CD4-positive, alpha-beta T cell treated with Interleukin-6 for 4 hours (primary cell): ENCODE measurements around the gene FNIP2.
"Not testable (repeated sequence)": the region's sequence is repeated elsewhere in the genome, so short reads cannot be mapped to it uniquely, and the experiment has no call there.

Experiments
- DNase-seq: peaks from one replicate; pipeline ENCODE4 v3.0.0-alpha.2; 2020; ENCODE audit warnings: mixed read lengths

Gene FNIP2

GRCh38 chr4:158796370-158797140 is 27.7 kb downstream of the FNIP2 start:
- DNase-seq: no peak

GRCh38 chr4:158798062-158798461 is 29.2 kb downstream of the FNIP2 start:
- DNase-seq: no peak

- DNase-seq: no peak
Observed at GRCh38 chr4:158799013-158799770, 30.4 kb downstream of the FNIP2 start.

- DNase-seq: no peak
Observed at GRCh38 chr4:158799856-158800255, 31.0 kb downstream of the FNIP2 start.

GRCh38 chr4:158801066-158801465 is 32.2 kb downstream of the FNIP2 start:
- DNase-seq: no peak

- DNase-seq: no peak
Observed at GRCh38 chr4:158801677-158802076, 32.9 kb downstream of the FNIP2 start.

GRCh38 chr4:158802914-158803313 is 34.1 kb downstream of the FNIP2 start:
- no peak for DNase-seq

- no peak for DNase-seq
Observed at GRCh38 chr4:158805635-158806471, 37.0 kb downstream of the FNIP2 start.

- DNase-seq: no peak
Observed at GRCh38 chr4:158807691-158808090, 38.9 kb downstream of the FNIP2 start.

GRCh38 chr4:158808399-158808798 is 39.6 kb downstream of the FNIP2 start:
- DNase-seq: no peak

- not testable (repeated sequence) for DNase-seq
Observed at GRCh38 chr4:158809208-158809607, 40.4 kb downstream of the FNIP2 start.

GRCh38 chr4:158809611-158810486 is 41.0 kb downstream of the FNIP2 start:
- DNase-seq: no peak

GRCh38 chr4:158810487-158811215 is 41.8 kb downstream of the FNIP2 start:
- no peak for DNase-seq

- no peak for DNase-seq
Observed at GRCh38 chr4:158811216-158811540, 42.4 kb downstream of the FNIP2 start.

GRCh38 chr4:158811704-158812103 is 42.9 kb downstream of the FNIP2 start:
- peak; percentile 32 for DNase-seq

- DNase-seq: no peak
Observed at GRCh38 chr4:158812133-158812532, 43.3 kb downstream of the FNIP2 start.

- no peak for DNase-seq
Observed at GRCh38 chr4:158812543-158812942, 43.7 kb downstream of the FNIP2 start.

GRCh38 chr4:158813113-158813512 is 44.3 kb downstream of the FNIP2 start:
- DNase-seq: no peak

GRCh38 chr4:158814207-158814606 is 45.4 kb downstream of the FNIP2 start:
- DNase-seq: no peak

- no peak for DNase-seq
Observed at GRCh38 chr4:158814636-158815330, 46.0 kb downstream of the FNIP2 start.

GRCh38 chr4:158816955-158817354 is 48.1 kb downstream of the FNIP2 start:
- DNase-seq: no peak
